Smooth muscle cell (in vitro differentiated cells): ENCODE data around the gene CDCP1. TPM values are rescaled to one million over a fixed set of nuclear protein-coding genes. Genes with fewer than 3 reads are reported as not detected.

Experiments
- DNase-seq: peaks from one replicate; lab custom pipeline; 2025; ENCODE audit not compliant: unreplicated experiment; lab: John Stamatoyannopoulos, UW
- H2AFZ ChIP-seq: fragments of 200-600 bp; sonication (generic); 2 replicates; pipeline ENCODE4 v1.6.0; 2016; ENCODE audit warnings: antibody characterized with exemption, low read depth, mild to moderate bottlenecking
- H3F3A ChIP-seq: fragments of 200-600 bp; sonication (generic); 2 replicates; pipeline ENCODE4 v1.6.0; 2017; ENCODE audit warnings: antibody characterized with exemption, low read depth
- H3K27ac ChIP-seq: fragments of 200-600 bp; sonication (generic); 2 replicates; pipeline ENCODE4 v1.5.1; 2016; ENCODE audit warnings: low read depth, mild to moderate bottlenecking
- H3K27me3 ChIP-seq: fragments of 200-600 bp; sonication (generic); 2 replicates; pipeline ENCODE4 v1.6.1; 2016; ENCODE audit warnings: low read depth, mild to moderate bottlenecking
- H3K36me3 ChIP-seq: fragments of 200-600 bp; sonication (generic); 2 replicates; pipeline ENCODE4 v1.5.1; 2016; ENCODE audit warnings: low read depth
- H3K4me1 ChIP-seq: fragments of 200-600 bp; sonication (generic); 2 replicates; pipeline ENCODE4 v1.5.1; 2016; ENCODE audit warnings: low read depth
- H3K4me2 ChIP-seq: fragments of 200-600 bp; sonication (generic); 2 replicates; pipeline ENCODE4 v1.6.0; 2016; ENCODE audit warnings: mild to moderate bottlenecking
- H3K4me3 ChIP-seq: fragments of 200-600 bp; sonication (generic); 2 replicates; pipeline ENCODE4 v1.5.1; 2016; ENCODE audit warnings: mild to moderate bottlenecking
- H3K79me2 ChIP-seq: fragments of 200-600 bp; sonication (generic); 2 replicates; pipeline ENCODE4 v1.6.0; 2016; ENCODE audit warnings: low read depth, mild to moderate bottlenecking
- H3K9ac ChIP-seq: fragments of 200-600 bp; sonication (generic); 2 replicates; pipeline ENCODE4 v1.6.0; 2016; ENCODE audit warnings: low read depth
- H3K9me3 ChIP-seq: fragments of 200-600 bp; sonication (generic); replicated peaks from 2 replicates; pipeline ENCODE4 v1.5.1; 2016; ENCODE audit warnings: low read depth
- H4K20me1 ChIP-seq: fragments of 200-600 bp; sonication (generic); 2 replicates; pipeline ENCODE4 v1.6.0; 2016; ENCODE audit warnings: low read depth
- CTCF ChIP-seq: fragments of 200-600 bp; sonication (generic); IDR thresholded peaks from 2 replicates; pipeline ENCODE4 v1.5.1; 2017; ENCODE audit warnings: borderline replicate concordance, mild to moderate bottlenecking, antibody characterized with exemption; ENCODE audit not compliant: insufficient read depth, poor library complexity, severe bottlenecking
- WGBS: methylation state at CpG from one replicate; pipeline ENCODE4 v1.1.7; 2016; ENCODE audit warnings: low lambda C conversion rate; 5-methylcytosine and 5-hydroxymethylcytosine counted together
- polyA plus RNA-seq: library from polyadenylated mRNA; unstranded; fragments of >200 nt; fragmentation: Nextera tagmentation; extraction: Ambion mirVana; gene quantifications from 2 replicates; pipeline ENCODE4 v1.2.1, GENCODE V29; 2016
- total RNA-seq: library from RNA; depleted of rRNA; stranded (reverse); fragments of >200 nt; gene quantifications from 2 replicates; pipeline ENCODE4 v1.2.3, GENCODE V29; 2014

CDCP1 gene
- total and polyA plus RNA-seq, 2 experiments from 2014 or later = 2.5 to 7.9 TPM

GRCh38 chr3:45062697-45063070 is 83.5 kb downstream of the CDCP1 start:
- DNase-seq = no peak
- Histone ChIP-seq H2AFZ (no peak overlapping the region), H3K4me2 (peak overlapping the region; percentile 47), H3K79me2 (no peaks in the 10 kb centered on the region), H3K27ac (peak overlapping the region; percentile 65), H3K27me3 (no peaks in the 10 kb centered on the region), H3F3A (no peaks in the 10 kb centered on the region), H4K20me1 (no peaks in the 10 kb centered on the region), H3K4me1 (peaks cover 15% of the 10 kb centered on the region), H3K36me3 (no peaks in the 10 kb centered on the region), H3K9me3 (no peaks in the 10 kb centered on the region), H3K9ac (no peak overlapping the region), H3K4me3 (no peak overlapping the region)
- TF ChIP-seq CTCF = no peak
- WGBS = 100% methylated on average over 1 of the region's 1 CpG

GRCh38 chr3:45060165-45060892 is 85.8 kb downstream of the CDCP1 start:
- H3K9me3 ChIP-seq = no peaks in the 10 kb centered on the region
- H3K4me1 ChIP-seq = peaks cover 32% of the 10 kb centered on the region
- H3K4me3 ChIP-seq = no peak overlapping the region
- peak overlapping the region; percentile 2 for H2AFZ ChIP-seq
- no peaks in the 10 kb centered on the region for H3K27me3 ChIP-seq
- no peaks in the 10 kb centered on the region for H4K20me1 ChIP-seq
- no peaks in the 10 kb centered on the region for H3K79me2 ChIP-seq
- DNase-seq = no peak
- TF ChIP-seq CTCF = no peak
- no peak overlapping the region for H3K4me2 ChIP-seq
- H3K27ac ChIP-seq = peak overlapping the region; percentile 31
- WGBS = 64% methylated on average over 4 of the region's 4 CpGs
- H3K9ac ChIP-seq = no peak overlapping the region
- no peaks in the 10 kb centered on the region for H3K36me3 ChIP-seq
- H3F3A ChIP-seq = peaks cover 21% of the 10 kb centered on the region

GRCh38 chr3:45059132-45059531 is 87.0 kb downstream of the CDCP1 start:
- H2AFZ ChIP-seq = no peak overlapping the region
- H3K4me2 ChIP-seq = no peak overlapping the region
- no peaks in the 10 kb centered on the region for H3K79me2 ChIP-seq
- H3K4me3 ChIP-seq = no peak overlapping the region
- 99% methylated on average over 2 of the region's 2 CpGs for WGBS
- no peaks in the 10 kb centered on the region for H3K9me3 ChIP-seq
- no peaks in the 10 kb centered on the region for H4K20me1 ChIP-seq
- no peak overlapping the region for H3K27ac ChIP-seq
- no peaks in the 10 kb centered on the region for H3K27me3 ChIP-seq
- DNase-seq = no peak
- peaks cover 32% of the 10 kb centered on the region for H3F3A ChIP-seq
- H3K36me3 ChIP-seq = no peaks in the 10 kb centered on the region
- H3K9ac ChIP-seq = no peak overlapping the region
- TF ChIP-seq CTCF = no peak
- H3K4me1 ChIP-seq = peaks cover 32% of the 10 kb centered on the region

- Histone ChIP-seq H3K4me1 (peaks cover 32% of the 10 kb centered on the region), H3K27ac (no peak overlapping the region), H3K4me3 (no peak overlapping the region)
Observed at GRCh38 chr3:45057557-45057956, 88.6 kb downstream of the CDCP1 start.

More at GRCh38 chr3:45057557-45057956, 88.6 kb downstream of the CDCP1 start:
- Histone ChIP-seq H3K9ac (no peak overlapping the region), H3K79me2 (no peaks in the 10 kb centered on the region), H2AFZ (no peak overlapping the region), H4K20me1 (no peaks in the 10 kb centered on the region), H3F3A (peaks cover 32% of the 10 kb centered on the region), H3K4me2 (no peak overlapping the region), H3K36me3 (no peaks in the 10 kb centered on the region), H3K27me3 (no peaks in the 10 kb centered on the region), H3K9me3 (no peaks in the 10 kb centered on the region)
- DNase-seq = no peak
- no peak for TF ChIP-seq CTCF
- 82% methylated on average over 3 of the region's 3 CpGs for WGBS
